BLaER1 treated with 17β-estradiol and CSF1 and Interleukin-3, amounts not matched to agents 10 nM and 100 nM (cell line): ENCODE results near the gene PARD3B.
A peak's percentile ranks its signal among the peaks of the same experiment; 100 is the strongest.

Experiments
- H3K27ac ChIP-seq, 11 experiments: shearing (Covaris generic); formaldehyde crosslinking; 2 replicates each; pipeline ENCODE4 v1.8.1; 2022
- H3K27me3 ChIP-seq, 11 experiments: shearing (Covaris generic); formaldehyde crosslinking; 2 replicates each; pipeline ENCODE4 v1.8.1; 2022
- H3K36me3 ChIP-seq, 11 experiments: shearing (Covaris generic); formaldehyde crosslinking; 2 replicates each; pipeline ENCODE4 v1.8.1; 2022
- H3K4me1 ChIP-seq, 10 experiments: shearing (Covaris generic); formaldehyde crosslinking; 2 replicates each; pipeline ENCODE4 v1.8.1; 2022
- H3K4me2 ChIP-seq, 11 experiments: shearing (Covaris generic); formaldehyde crosslinking; 2 replicates each; pipeline ENCODE4 v1.8.1; 2022
- H3K4me3 ChIP-seq, 10 experiments: shearing (Covaris generic); formaldehyde crosslinking; 2 replicates each; pipeline ENCODE4 v1.8.1; 2022
- H3K9ac ChIP-seq, 11 experiments: shearing (Covaris generic); formaldehyde crosslinking; 2 replicates each; pipeline ENCODE4 v1.8.1; 2022
- H3K9me3 ChIP-seq, 11 experiments: shearing (Covaris generic); formaldehyde crosslinking; replicated peaks in 1 of 11; 2 replicates each; pipeline ENCODE4 v1.8.1; 2022
- H4K20me1 ChIP-seq, 11 experiments: shearing (Covaris generic); formaldehyde crosslinking; 2 replicates each; pipeline ENCODE4 v1.8.1; 2022
- Cebpa-rat ChIP-seq, 11 experiments: shearing (Covaris generic); IDR thresholded peaks; 2 replicates each; pipeline ENCODE4 v1.8.1; 2022

The PARD3B gene

GRCh38 chr2:205145888-205146287 is 600.6 kb downstream of the PARD3B start:
- no peak for TF ChIP-seq Cebpa-rat (IDR thresholded peaks at IDR 0.05)
- no peaks in the 10 kb centered on the region for H4K20me1 ChIP-seq

GRCh38 chr2:205148755-205149154 is 603.5 kb downstream of the PARD3B start:
- Histone ChIP-seq H3K27me3 (no peaks in the 10 kb centered on the region), H3K9ac (no peak overlapping the region), H3K4me1 (no peaks in the 10 kb centered on the region), H3K4me3 (no peak overlapping the region), H3K9me3 (no peaks in the 10 kb centered on the region), H3K36me3 (no peaks in the 10 kb centered on the region), H3K4me2 (no peak overlapping the region), H4K20me1 (no peaks in the 10 kb centered on the region), H3K27ac (no peak overlapping the region)
- no peak for TF ChIP-seq Cebpa-rat (IDR thresholded peaks at IDR 0.05)

More at GRCh38 chr2:205145888-205146287, 600.6 kb downstream of the PARD3B start:
- no peak overlapping the region for H3K27ac ChIP-seq
- H3K4me1 ChIP-seq, result no peaks in the 10 kb centered on the region
- no peaks in the 10 kb centered on the region for H3K27me3 ChIP-seq
- H3K9ac ChIP-seq, result no peak overlapping the region
- no peaks in the 10 kb centered on the region for H3K36me3 ChIP-seq
- H3K4me3 ChIP-seq, result no peak overlapping the region
- no peaks in the 10 kb centered on the region for H3K9me3 ChIP-seq
- H3K4me2 ChIP-seq, result no peak overlapping the region

- Histone ChIP-seq H4K20me1 (no peaks in the 10 kb centered on the region), H3K9ac (no peak overlapping the region), H3K4me3 (no peak overlapping the region), H3K27me3 (no peaks in the 10 kb centered on the region), H3K9me3 (0 out of 22 replicates have a peak, but pooled peaks cover 0 to 6% (median 0%) of the 10 kb centered on the region in 11 experiments), H3K36me3 (no peaks in the 10 kb centered on the region), H3K27ac (no peak overlapping the region), H3K4me1 (peaks cover 0 to 9% (median 7%) of the 10 kb centered on the region in 10 experiments; a peak in 14 of 20 replicates), H3K4me2 (no peak overlapping the region)
- no peak for TF ChIP-seq Cebpa-rat (IDR thresholded peaks at IDR 0.05)
Measured at GRCh38 chr2:205156457-205156856, 611.2 kb downstream of the PARD3B start.

GRCh38 chr2:205158404-205158803 is 613.1 kb downstream of the PARD3B start:
- no peak for TF ChIP-seq Cebpa-rat (IDR thresholded peaks at IDR 0.05)
- Histone ChIP-seq H4K20me1 (no peaks in the 10 kb centered on the region), H3K9ac (no peak overlapping the region), H3K9me3 (0 out of 22 replicates have a peak, but pooled peaks cover 0 to 6% (median 0%) of the 10 kb centered on the region in 11 experiments), H3K4me3 (no peak overlapping the region), H3K27me3 (no peaks in the 10 kb centered on the region), H3K27ac (no peak overlapping the region), H3K4me1 (peaks cover 0 to 20% (median 7%) of the 10 kb centered on the region in 10 experiments; a peak in 14 of 20 replicates), H3K36me3 (no peaks in the 10 kb centered on the region), H3K4me2 (no peak overlapping the region)

- H4K20me1 ChIP-seq, result no peaks in the 10 kb centered on the region
- H3K9ac ChIP-seq, result no peak overlapping the region; a peak in 1 of 22 replicates
- H3K4me3 ChIP-seq, result no peak overlapping the region
- no peak for TF ChIP-seq Cebpa-rat (IDR thresholded peaks at IDR 0.05)
- no peaks in the 10 kb centered on the region for H3K36me3 ChIP-seq
- H3K9me3 ChIP-seq, result no peaks in the 10 kb centered on the region
- peak overlapping the region in 3 of 11 experiments; percentile 48 to 59 (median 55); a peak in 6 of 22 replicates for H3K4me2 ChIP-seq
- H3K4me1 ChIP-seq, result peaks cover 0 to 20% (median 7%) of the 10 kb centered on the region in 10 experiments; a peak in 14 of 20 replicates
- H3K27ac ChIP-seq, result peak overlapping the region in 1 of 11 experiments; percentile 23; a peak in 1 of 22 replicates
- H3K27me3 ChIP-seq, result no peaks in the 10 kb centered on the region
Measured at GRCh38 chr2:205161156-205161839, 616.0 kb downstream of the PARD3B start.

- H3K4me2 ChIP-seq, result no peak overlapping the region
- H3K36me3 ChIP-seq, result no peaks in the 10 kb centered on the region
- H3K27me3 ChIP-seq, result no peaks in the 10 kb centered on the region
- H3K9me3 ChIP-seq, result peaks cover 0 to 12% (median 5%) of the 10 kb centered on the region in 11 experiments; a peak in 7 of 22 replicates
- no peaks in the 10 kb centered on the region for H4K20me1 ChIP-seq
- H3K4me1 ChIP-seq, result peaks cover 0 to 17% (median 7%) of the 10 kb centered on the region in 10 experiments; a peak in 12 of 20 replicates
- TF ChIP-seq Cebpa-rat (IDR thresholded peaks at IDR 0.05), result no peak
- no peak overlapping the region for H3K27ac ChIP-seq
- H3K4me3 ChIP-seq, result no peak overlapping the region
- H3K9ac ChIP-seq, result no peak overlapping the region
Measured at GRCh38 chr2:205166745-205167144, 621.5 kb downstream of the PARD3B start.

- no peaks in the 10 kb centered on the region for H4K20me1 ChIP-seq
- no peak for TF ChIP-seq Cebpa-rat (IDR thresholded peaks at IDR 0.05)
- peaks cover 0 to 9% (median 6%) of the 10 kb centered on the region in 10 experiments; a peak in 10 of 20 replicates for H3K4me1 ChIP-seq
- H3K4me3 ChIP-seq, result no peak overlapping the region
- no peak overlapping the region for H3K4me2 ChIP-seq
- H3K27ac ChIP-seq, result no peak overlapping the region
- peaks cover 0 to 12% (median 5%) of the 10 kb centered on the region in 11 experiments; a peak in 7 of 22 replicates for H3K9me3 ChIP-seq
- H3K36me3 ChIP-seq, result no peaks in the 10 kb centered on the region
- no peak overlapping the region for H3K9ac ChIP-seq
- no peaks in the 10 kb centered on the region for H3K27me3 ChIP-seq
Measured at GRCh38 chr2:205169012-205169411, 623.7 kb downstream of the PARD3B start.

- H3K4me1 ChIP-seq, result peaks cover 0 to 9% (median 6%) of the 10 kb centered on the region in 10 experiments; a peak in 10 of 20 replicates
- H3K27ac ChIP-seq, result no peak overlapping the region
- H3K9ac ChIP-seq, result no peak overlapping the region
- H4K20me1 ChIP-seq, result no peaks in the 10 kb centered on the region
- no peaks in the 10 kb centered on the region for H3K36me3 ChIP-seq
- TF ChIP-seq Cebpa-rat (IDR thresholded peaks at IDR 0.05), result no peak
- no peaks in the 10 kb centered on the region for H3K27me3 ChIP-seq
- H3K4me2 ChIP-seq, result peak overlapping the region in 6 of 11 experiments; percentile 10 to 42 (median 22); a peak in 7 of 22 replicates
- no peak overlapping the region for H3K4me3 ChIP-seq
- peaks cover 0 to 12% (median 5%) of the 10 kb centered on the region in 11 experiments; a peak in 7 of 22 replicates for H3K9me3 ChIP-seq
Measured at GRCh38 chr2:205169464-205169863, 624.2 kb downstream of the PARD3B start.

GRCh38 chr2:205170399-205170798 is 625.1 kb downstream of the PARD3B start:
- Histone ChIP-seq H3K27me3 (no peaks in the 10 kb centered on the region), H3K4me3 (no peak overlapping the region), H3K4me2 (no peak overlapping the region), H3K27ac (no peak overlapping the region), H3K9me3 (peaks cover 0 to 12% (median 5%) of the 10 kb centered on the region in 11 experiments; a peak in 7 of 22 replicates), H4K20me1 (no peaks in the 10 kb centered on the region), H3K4me1 (peaks cover 0 to 9% (median 6%) of the 10 kb centered on the region in 10 experiments; a peak in 10 of 20 replicates), H3K36me3 (no peaks in the 10 kb centered on the region), H3K9ac (no peak overlapping the region)
- TF ChIP-seq Cebpa-rat (IDR thresholded peaks at IDR 0.05), result no peak
